Lung (tissue), 12 donors: ENCODE measurements around the gene C1QTNF7. TPM values are rescaled to one million over a fixed set of nuclear protein-coding genes. Genes with fewer than 3 reads are reported as not detected.

Experiments
- ATAC-seq: fragments of 200-7000 bp; cut with Tn5 transposase; one replicate; pipeline ENCODE4 v1.9.1; 2020; ENCODE audit warnings: moderate number of reproducible peaks; ENCODE audit not compliant: insufficient read depth, low FRiP score
- DNase-seq, 3 donors: peaks; one replicate each; pipeline ENCODE4 v3.0.0-alpha.2; 2013 to 2017
- H3K27ac ChIP-seq, 2 donors: one replicate each; pipeline ENCODE4 v1.5.1; 2013; ENCODE audit warnings: mild to moderate bottlenecking in 2 of 2, moderate library complexity in 2 of 2, control low read depth in 1 of 2, inconsistent platforms in 1 of 2, low read depth in 1 of 2, low read length in 1 of 2
- H3K27me3 ChIP-seq, 3 donors: one replicate each; pipeline ENCODE4 v1.5.1; 2013; ENCODE audit warnings: low read length in 2 of 3; ENCODE audit not compliant: control insufficient read depth in 3 of 3, insufficient read depth in 3 of 3
- H3K36me3 ChIP-seq, 4 donors: one replicate each; pipeline ENCODE4 v1.5.1; 2013; ENCODE audit warnings: low read length in 4 of 4, mild to moderate bottlenecking in 1 of 4, moderate library complexity in 1 of 4; ENCODE audit not compliant: control insufficient read depth in 4 of 4, insufficient read depth in 4 of 4
- H3K4me1 ChIP-seq, 5 donors: one replicate each; pipeline ENCODE4 v1.5.1; 2013; ENCODE audit warnings: low read length in 5 of 5, mild to moderate bottlenecking in 2 of 5, moderate library complexity in 1 of 5; ENCODE audit not compliant: control insufficient read depth in 5 of 5, insufficient read depth in 5 of 5
- H3K4me3 ChIP-seq: one replicate; pipeline ENCODE4 v1.5.1; 2013; ENCODE audit warnings: mild to moderate bottlenecking, control low read depth, moderate library complexity
- H3K9ac ChIP-seq, 2 donors: one replicate each; pipeline ENCODE4 v1.5.1; 2013; ENCODE audit warnings: low read length in 2 of 2, control low read depth in 1 of 2; ENCODE audit not compliant: insufficient read depth in 1 of 2
- H3K9me3 ChIP-seq, 4 donors: one replicate each; pipeline ENCODE4 v1.5.1; 2013; ENCODE audit warnings: low read length in 3 of 4, mild to moderate bottlenecking in 1 of 4, moderate library complexity in 1 of 4; ENCODE audit not compliant: control insufficient read depth in 4 of 4, insufficient read depth in 3 of 4
- WGBS, 2 donors: extraction: QIAGEN DNeasy Blood & Tissue Kit; methylation state at CpG; one replicate each; pipeline ENCODE4 v1.1.7; 2013; 5-methylcytosine and 5-hydroxymethylcytosine counted together
- polyA plus RNA-seq, 2 donors: library from polyadenylated mRNA; stranded (reverse); fragments of 200-250 nt; gene quantifications; one replicate each; pipeline ENCODE4 v1.2.1, GENCODE V29; 2013
- total RNA-seq, 2 donors: library from RNA; depleted of rRNA in 1 of 2; stranded (reverse); fragments of >200 nt in 1 of 2; gene quantifications; one replicate each; pipeline ENCODE4 v1.2.1, GENCODE V29; 2014 to 2021
- TF ChIP-seq, protein P1 (sequence below): IDR thresholded peaks from 2 replicates; pipeline ENCODE4 v1.5.1; 2012; ENCODE audit warnings: mild to moderate bottlenecking; ENCODE audit errors: control extremely low read depth, extremely low read depth
- donor health status: control.
- donor health status: control.
- donor health status: Bipolar disorder and iron deficiency.
- donor health status: healthy.
- donor health status: DM: yes; HTN: yes; CAD: no.

The C1QTNF7 gene
- total and polyA plus RNA-seq, 4 donors, result 0.38 to 10.5 (median 2.3) TPM

DNA sequence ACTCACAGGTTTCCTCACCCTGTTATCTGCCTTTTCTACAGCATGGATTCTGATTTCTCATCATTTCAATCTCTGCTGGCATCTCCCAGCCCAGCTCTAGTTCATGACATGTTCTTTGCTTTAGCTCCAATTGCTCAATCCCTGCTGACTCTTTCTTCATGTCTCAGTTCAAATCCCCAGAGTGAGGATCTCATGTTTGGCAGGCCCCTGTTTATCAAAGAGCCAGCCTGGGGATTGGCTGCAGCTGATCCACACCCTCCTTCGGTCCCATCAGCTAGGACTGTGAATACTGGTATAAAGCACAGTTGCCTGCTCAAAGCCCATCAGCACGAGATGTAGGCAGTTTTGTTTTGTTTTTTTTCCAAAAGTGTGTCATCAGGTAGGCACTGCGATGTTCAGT is 27.5 kb downstream of the C1QTNF7 start:
- H3K9me3 ChIP-seq, result no peaks in the 10 kb centered on the region
- no peak overlapping the region for H3K4me3 ChIP-seq
- ATAC-seq (no peak), DNase-seq (peak in 2 of 3 donors; percentile 15 to 56)
- TF ChIP-seq, protein P1, sequence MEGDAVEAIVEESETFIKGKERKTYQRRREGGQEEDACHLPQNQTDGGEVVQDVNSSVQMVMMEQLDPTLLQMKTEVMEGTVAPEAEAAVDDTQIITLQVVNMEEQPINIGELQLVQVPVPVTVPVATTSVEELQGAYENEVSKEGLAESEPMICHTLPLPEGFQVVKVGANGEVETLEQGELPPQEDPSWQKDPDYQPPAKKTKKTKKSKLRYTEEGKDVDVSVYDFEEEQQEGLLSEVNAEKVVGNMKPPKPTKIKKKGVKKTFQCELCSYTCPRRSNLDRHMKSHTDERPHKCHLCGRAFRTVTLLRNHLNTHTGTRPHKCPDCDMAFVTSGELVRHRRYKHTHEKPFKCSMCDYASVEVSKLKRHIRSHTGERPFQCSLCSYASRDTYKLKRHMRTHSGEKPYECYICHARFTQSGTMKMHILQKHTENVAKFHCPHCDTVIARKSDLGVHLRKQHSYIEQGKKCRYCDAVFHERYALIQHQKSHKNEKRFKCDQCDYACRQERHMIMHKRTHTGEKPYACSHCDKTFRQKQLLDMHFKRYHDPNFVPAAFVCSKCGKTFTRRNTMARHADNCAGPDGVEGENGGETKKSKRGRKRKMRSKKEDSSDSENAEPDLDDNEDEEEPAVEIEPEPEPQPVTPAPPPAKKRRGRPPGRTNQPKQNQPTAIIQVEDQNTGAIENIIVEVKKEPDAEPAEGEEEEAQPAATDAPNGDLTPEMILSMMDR, result no peak
- H3K9ac ChIP-seq, result no peak overlapping the region
- peaks cover 0 to 23% (median 10%) of the 10 kb centered on the region in 5 donors for H3K4me1 ChIP-seq
- WGBS, 2 donors, result 79 to 85% methylated on average over 3 of the region's 3 CpGs
- peak overlapping the region in 1 of 2 donors; percentile 43 for H3K27ac ChIP-seq
- H3K36me3 ChIP-seq, result no peaks in the 10 kb centered on the region
- no peaks in the 10 kb centered on the region for H3K27me3 ChIP-seq

- Histone ChIP-seq H3K9ac (peak overlapping the region in 1 of 2 donors; percentile 70), H3K27me3 (no peaks in the 10 kb centered on the region), H3K4me3 (no peak overlapping the region), H3K4me1 (peaks cover 0 to 8% (median 4%) of the 10 kb centered on the region in 5 donors), H3K36me3 (no peaks in the 10 kb centered on the region), H3K27ac (no peak overlapping the region), H3K9me3 (no peaks in the 10 kb centered on the region)
- ATAC-seq, result peak; percentile 83
- TF ChIP-seq, protein P1, result peak; percentile 46
- WGBS, 2 donors, result 25 to 26% methylated on average over 7 of the region's 7 CpGs
- DNase-seq, result peak in 2 of 3 donors; percentile 85 to 86
Measured at GRCh38 chr4:15457406-15458201, 29.8 kb downstream of the C1QTNF7 start.

- TF ChIP-seq, protein P1, result no peak
- Histone ChIP-seq H3K4me3 (no peak overlapping the region), H3K27me3 (no peaks in the 10 kb centered on the region), H3K9me3 (no peaks in the 10 kb centered on the region), H3K36me3 (no peaks in the 10 kb centered on the region), H3K9ac (no peak overlapping the region), H3K4me1 (peaks cover 0 to 8% (median 4%) of the 10 kb centered on the region in 5 donors), H3K27ac (no peak overlapping the region)
- 65 to 85% methylated on average over 2 of the region's 2 CpGs for WGBS, 2 donors
- DNase-seq (no peak), ATAC-seq (no peak)
Measured at GRCh38 chr4:15458616-15459015, 30.8 kb downstream of the C1QTNF7 start.
